CD4-positive, alpha-beta T cell treated with Interleukin-17A for 1 hour (primary cell): ENCODE measurements around the gene HNMT.
"Not testable (repeated sequence)": the region's sequence is repeated elsewhere in the genome, so short reads cannot be mapped to it uniquely, and the experiment has no call there.

Source experiments
- DNase-seq: peaks from one replicate; pipeline ENCODE4 v3.0.0-alpha.2; 2020

HNMT gene

GRCh38 chr2:137964066-137964858 lies at the start of gene HNMT:
TSS of gene HNMT (plus strand) at chr2:137964473. CDS start at chr2:137964492, 19 bp downstream.
- DNase-seq = no peak

GRCh38 chr2:137921105-137921880 lies 43.0 kb upstream of the HNMT start:
- no peak for DNase-seq

- not testable (repeated sequence) for DNase-seq
Observed at GRCh38 chr2:137922171-137922570, 42.1 kb upstream of the HNMT start.

GRCh38 chr2:137924019-137924418 lies 40.3 kb upstream of the HNMT start:
- no peak for DNase-seq

- no peak for DNase-seq
Observed at GRCh38 chr2:137925599-137925998, 38.7 kb upstream of the HNMT start.

- DNase-seq = no peak
Observed at GRCh38 chr2:137927846-137928245, 36.4 kb upstream of the HNMT start.

GRCh38 chr2:137928547-137929518 lies 35.4 kb upstream of the HNMT start:
- DNase-seq = no peak

GRCh38 chr2:137929519-137929916 lies 34.8 kb upstream of the HNMT start:
- DNase-seq = no peak

- no peak for DNase-seq
Observed at GRCh38 chr2:137930146-137930545, 34.1 kb upstream of the HNMT start.

GRCh38 chr2:137935591-137935990 lies 28.7 kb upstream of the HNMT start:
- no peak for DNase-seq

- DNase-seq = no peak
Observed at GRCh38 chr2:137937246-137937645, 27.0 kb upstream of the HNMT start.

GRCh38 chr2:137937778-137938177 lies 26.5 kb upstream of the HNMT start:
- no peak for DNase-seq

- DNase-seq = no peak
Observed at GRCh38 chr2:137938204-137938603, 26.1 kb upstream of the HNMT start.

- no peak for DNase-seq
Observed at GRCh38 chr2:137939026-137939425, 25.2 kb upstream of the HNMT start.

- no peak for DNase-seq
Observed at GRCh38 chr2:137940154-137940553, 24.1 kb upstream of the HNMT start.

GRCh38 chr2:137942037-137942832 lies 22.0 kb upstream of the HNMT start:
- DNase-seq = no peak

GRCh38 chr2:137942833-137943677 lies 21.2 kb upstream of the HNMT start:
- no peak for DNase-seq

GRCh38 chr2:137943678-137944347 lies 20.5 kb upstream of the HNMT start:
- no peak for DNase-seq

GRCh38 chr2:137944714-137945113 lies 19.6 kb upstream of the HNMT start:
- DNase-seq = no peak

- DNase-seq = no peak
Observed at GRCh38 chr2:137945229-137945628, 19.0 kb upstream of the HNMT start.

GRCh38 chr2:137946227-137946626 lies 18.0 kb upstream of the HNMT start:
- DNase-seq = no peak
